Panc1 (cell line): ENCODE results near the gene MNX1. TPM values are rescaled to one million over a fixed set of nuclear protein-coding genes. Genes with fewer than 3 reads are reported as not detected.

Experiments
- ATAC-seq: fragments of 200-7000 bp; cut with Tn5 transposase; 2 replicates; pipeline ENCODE4 v1.9.1; 2020; ENCODE audit warnings: mild to moderate bottlenecking, moderate library complexity
- BruUV-seq: library from RNA; stranded (reverse); fragments of 400-500 nt; replicated peaks from 2 replicates; lab custom pipeline; 2021; lab: Mats Ljungman, UMichigan
- CTCF ChIA-PET: fragments of 300-600 bp; sonication (Branson Sonifier 250); formaldehyde crosslinking; loops from one replicate; lab custom pipeline; 2022; ENCODE audit warnings: antibody characterized with exemption; lab: Charles Lee
- POLR2A ChIA-PET: fragments of 300-600 bp; sonication (Branson Sonifier 250); formaldehyde crosslinking; loops from one replicate; lab custom pipeline; 2022; ENCODE audit warnings: antibody characterized with exemption; lab: Charles Lee
- DNase-seq: peaks from one replicate; pipeline ENCODE4 v3.0.0-alpha.2; 2010; ENCODE audit warnings: low read depth, low spot score
- H3K27ac ChIP-seq: 2 replicates; pipeline ENCODE4 v1.5.1; 2011; ENCODE audit warnings: mild to moderate bottlenecking, low read length, inconsistent platforms
- H3K27me3 ChIP-seq: fragments of 200-500 bp; sonication (Bioruptor generic); 2 replicates; pipeline ENCODE4 v1.6.0; 2014; ENCODE audit warnings: low read length, inconsistent platforms; ENCODE audit not compliant: control insufficient read depth, insufficient read depth
- H3K36me3 ChIP-seq: fragments of 200-500 bp; sonication (Bioruptor generic); 2 replicates; pipeline ENCODE4 v1.5.1; 2014; ENCODE audit warnings: inconsistent platforms, mild to moderate bottlenecking, low read length, moderate library complexity; ENCODE audit not compliant: control insufficient read depth, insufficient read depth
- H3K4me1 ChIP-seq: 2 replicates; pipeline ENCODE4 v1.5.1; 2011; ENCODE audit warnings: inconsistent platforms, mild to moderate bottlenecking, low read length, moderate library complexity; ENCODE audit not compliant: control insufficient read depth, insufficient read depth
- H3K4me3 ChIP-seq, 2 experiments: 2 replicates each; pipeline ENCODE4 v1.5.1; 2011 to 2012; ENCODE audit warnings: low read depth in 2 of 2, low read length in 2 of 2, mild to moderate bottlenecking in 2 of 2, inconsistent platforms in 1 of 2, moderate library complexity in 1 of 2
- H3K9me3 ChIP-seq: fragments of 200-500 bp; sonication (Bioruptor generic); 2 replicates; pipeline ENCODE4 v1.5.1; 2014; ENCODE audit warnings: low read depth, mild to moderate bottlenecking, inconsistent platforms, low read length, moderate library complexity; ENCODE audit not compliant: control insufficient read depth, insufficient read depth
- CTCF ChIP-seq: fragments of 450-650 bp; IDR thresholded peaks from 2 replicates; pipeline ENCODE4 v1.5.1; 2017; ENCODE audit warnings: mild to moderate bottlenecking
- POLR2AphosphoS5 ChIP-seq: IDR thresholded peaks from 2 replicates; pipeline ENCODE4 v1.6.1; 2012; ENCODE audit warnings: mild to moderate bottlenecking, low read depth, low read length, moderate library complexity
- REST ChIP-seq, 2 experiments: IDR thresholded peaks; 2 replicates each; pipeline ENCODE4 v1.6.1; 2011 to 2012; ENCODE audit warnings: low read depth in 2 of 2, control low read depth in 1 of 2, low read length in 1 of 2, mild to moderate bottlenecking in 1 of 2, moderate library complexity in 1 of 2; ENCODE audit not compliant: insufficient read depth in 1 of 2
- SIN3A ChIP-seq: IDR thresholded peaks from 2 replicates; pipeline ENCODE4 v1.6.1; 2012; ENCODE audit warnings: low read depth, mild to moderate bottlenecking, low read length, moderate library complexity, borderline replicate concordance; ENCODE audit not compliant: insufficient read depth
- TCF7L2 ChIP-seq: IDR thresholded peaks from 2 replicates; pipeline ENCODE4 v1.6.1; 2011; ENCODE audit warnings: mild to moderate bottlenecking, low read depth, low read length, inconsistent platforms
- in situ Hi-C: cut with HindIII; loops from 2 replicates; pipeline ENCODE4 v1.10.0; 2016; ENCODE audit warnings: low sequenced_read_pairs, low pct_unique_long_range_greater_than_20kb
- intact Hi-C: fragments of 100-400 bp; cut with micrococcal nuclease; formaldehyde crosslinking; loops from one replicate; pipeline ENCODE4 v1.10.0; 2022; ENCODE audit not compliant: unreplicated experiment
- total RNA-seq: library from RNA; stranded (reverse); gene quantifications from one replicate; pipeline ENCODE4 v1.2.1, GENCODE V29; 2021; ENCODE audit not compliant: unreplicated experiment

Gene MNX1
- total RNA-seq, 1 experiment from 2014 or later, result 3.6 TPM

DNA sequence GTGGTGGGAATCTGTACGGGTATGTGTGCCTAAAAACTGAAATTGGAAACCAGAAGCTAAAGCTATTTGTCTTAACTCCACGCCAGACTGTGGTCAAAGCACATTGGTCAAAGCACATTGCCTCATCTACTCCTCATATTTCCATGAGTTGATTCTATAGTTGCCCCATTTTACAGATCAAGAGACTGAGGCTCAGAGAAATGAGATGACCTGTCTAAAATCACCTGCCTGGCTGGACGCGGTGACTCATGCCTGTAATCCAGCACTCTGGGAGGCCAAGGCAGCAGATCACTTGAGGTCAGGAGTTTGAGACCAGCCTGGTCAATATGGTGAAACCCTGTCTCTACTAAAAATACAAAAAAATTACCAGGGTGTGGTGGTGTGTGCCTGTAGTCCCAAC is 21.7 kb upstream of the MNX1 start:
- no peak for DNase-seq
- H3K27me3 ChIP-seq, result no peaks in the 10 kb centered on the region
- no peaks in the 10 kb centered on the region for H3K36me3 ChIP-seq
- no TSS peak for BruUV-seq
- H3K9me3 ChIP-seq, result no peaks in the 10 kb centered on the region
- ChIA-PET CTCF (no interaction called here), POLR2A (no interaction called here)
- H3K4me1 ChIP-seq, result no peaks in the 10 kb centered on the region
- ATAC-seq, result no peak
- no peak for TF ChIP-seq REST (IDR thresholded peaks at IDR 0.05; ENCODE audit: insufficient read depth in 1 of 2, low read depth in 2 of 2, low read length in 1 of 2)
- TF ChIP-seq SIN3A, result no peak
- no peak for TF ChIP-seq TCF7L2
- no peak for TF ChIP-seq POLR2AphosphoS5
- no peak for TF ChIP-seq CTCF
- H3K27ac ChIP-seq, result no peak overlapping the region
- no peak overlapping the region for H3K4me3 ChIP-seq
- intact Hi-C loops (no loop called here), in situ Hi-C loops (no loop called here)

DNA sequence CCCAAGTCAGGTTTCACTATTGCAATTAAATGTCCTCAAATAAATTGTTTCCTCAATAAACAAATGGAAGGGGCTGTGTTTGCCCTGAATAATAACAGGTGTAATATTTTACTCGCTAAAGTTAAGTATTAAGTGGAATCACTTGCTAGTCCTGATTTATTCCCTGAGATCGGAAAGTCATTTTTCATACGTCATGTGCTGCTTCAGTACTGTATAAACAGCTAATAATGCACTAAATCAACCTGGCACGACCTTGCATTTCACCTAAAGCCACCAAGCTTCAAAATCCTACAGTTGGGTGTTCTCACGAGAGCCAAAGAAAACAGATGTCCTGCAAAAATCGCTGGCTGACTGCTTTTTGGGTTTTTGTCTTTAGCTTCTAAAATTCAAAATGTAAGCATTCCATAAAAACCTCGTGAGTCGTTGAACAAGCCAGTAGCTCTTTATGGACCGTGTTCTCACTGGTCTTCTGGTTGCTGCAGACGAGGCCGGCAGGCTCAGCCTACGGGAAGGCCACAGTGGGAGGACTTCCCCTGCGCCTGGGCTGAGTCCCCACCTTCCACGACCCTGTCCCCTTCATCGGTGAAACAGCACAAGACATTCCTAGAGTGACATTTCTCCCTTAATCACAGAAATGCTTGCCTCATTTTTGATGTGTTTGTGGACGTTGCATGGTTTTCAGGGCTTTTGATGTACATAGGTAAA is 17.9 kb upstream of the MNX1 start:
- POLR2A ChIA-PET, result no interaction called here
- CTCF ChIA-PET, result no interaction called here
- no peaks in the 10 kb centered on the region for H3K36me3 ChIP-seq
- no peak overlapping the region for H3K4me3 ChIP-seq
- H3K4me1 ChIP-seq, result no peaks in the 10 kb centered on the region; the same call in 1 of the 2 replicates
- H3K27ac ChIP-seq, result no peak overlapping the region
- no peaks in the 10 kb centered on the region for H3K9me3 ChIP-seq
- DNase-seq (no peak), ATAC-seq (no peak)
- intact Hi-C loops (no loop called here), in situ Hi-C loops (no loop called here)
- no TSS peak for BruUV-seq
- peaks cover 12% of the 10 kb centered on the region for H3K27me3 ChIP-seq
- TF ChIP-seq POLR2AphosphoS5 (no peak), CTCF (no peak), TCF7L2 (no peak), SIN3A (no peak), REST (IDR thresholded peaks at IDR 0.05; ENCODE audit: insufficient read depth in 1 of 2, low read depth in 2 of 2, low read length in 1 of 2) (no peak)
